BJ (cell line): Measurements from ENCODE around the gene LARP1B. TPM values are rescaled to one million over a fixed set of nuclear protein-coding genes. Genes with fewer than 3 reads are reported as not detected.
A peak's percentile ranks its signal among the peaks of the same experiment; 100 is the strongest.

Experiments used
- CTCF ChIA-PET: fragments of 350-600 bp; formaldehyde crosslinking; extraction: SDS; loops from one replicate; lab custom pipeline; 2021; ENCODE audit warnings: antibody characterized with exemption, inconsistent platforms; lab: Yijun Ruan, JAX
- POLR2A ChIA-PET: fragments of 300-600 bp; sonication (Branson Sonifier 250); formaldehyde crosslinking; extraction: SDS; loops from one replicate; lab custom pipeline; 2021; ENCODE audit warnings: antibody characterized with exemption; lab: Charles Lee
- DNase-seq: peaks from one replicate; pipeline ENCODE4 v3.0.0-alpha.2; 2011; ENCODE audit warnings: low read depth
- H3K27me3 ChIP-seq: 2 replicates; pipeline ENCODE4 v1.6.0; 2011; ENCODE audit warnings: low read length; ENCODE audit not compliant: control insufficient read depth, insufficient read depth
- H3K36me3 ChIP-seq: 2 replicates; pipeline ENCODE4 v1.5.1; 2011; ENCODE audit warnings: low read length; ENCODE audit not compliant: control insufficient read depth, insufficient read depth
- H3K4me3 ChIP-seq: 2 replicates; pipeline ENCODE4 v1.5.1; 2011; ENCODE audit warnings: low read depth, mild to moderate bottlenecking, control low read depth, low read length
- polyA plus RNA-seq: library from polyadenylated mRNA; depleted of rRNA; stranded (reverse); fragments of >200 nt; gene quantifications from 2 replicates; pipeline ENCODE4 v1.2.3, GENCODE V29; 2011
- TF ChIP-seq, protein P1 (sequence below): IDR thresholded peaks from 2 replicates; pipeline ENCODE4 v1.5.1; 2011; ENCODE audit warnings: low read depth, mild to moderate bottlenecking, control low read depth, inconsistent platforms, low read length, moderate library complexity; ENCODE audit not compliant: insufficient read depth

LARP1B gene
- polyA plus RNA-seq, 1 experiment: 4.5 TPM

DNA sequence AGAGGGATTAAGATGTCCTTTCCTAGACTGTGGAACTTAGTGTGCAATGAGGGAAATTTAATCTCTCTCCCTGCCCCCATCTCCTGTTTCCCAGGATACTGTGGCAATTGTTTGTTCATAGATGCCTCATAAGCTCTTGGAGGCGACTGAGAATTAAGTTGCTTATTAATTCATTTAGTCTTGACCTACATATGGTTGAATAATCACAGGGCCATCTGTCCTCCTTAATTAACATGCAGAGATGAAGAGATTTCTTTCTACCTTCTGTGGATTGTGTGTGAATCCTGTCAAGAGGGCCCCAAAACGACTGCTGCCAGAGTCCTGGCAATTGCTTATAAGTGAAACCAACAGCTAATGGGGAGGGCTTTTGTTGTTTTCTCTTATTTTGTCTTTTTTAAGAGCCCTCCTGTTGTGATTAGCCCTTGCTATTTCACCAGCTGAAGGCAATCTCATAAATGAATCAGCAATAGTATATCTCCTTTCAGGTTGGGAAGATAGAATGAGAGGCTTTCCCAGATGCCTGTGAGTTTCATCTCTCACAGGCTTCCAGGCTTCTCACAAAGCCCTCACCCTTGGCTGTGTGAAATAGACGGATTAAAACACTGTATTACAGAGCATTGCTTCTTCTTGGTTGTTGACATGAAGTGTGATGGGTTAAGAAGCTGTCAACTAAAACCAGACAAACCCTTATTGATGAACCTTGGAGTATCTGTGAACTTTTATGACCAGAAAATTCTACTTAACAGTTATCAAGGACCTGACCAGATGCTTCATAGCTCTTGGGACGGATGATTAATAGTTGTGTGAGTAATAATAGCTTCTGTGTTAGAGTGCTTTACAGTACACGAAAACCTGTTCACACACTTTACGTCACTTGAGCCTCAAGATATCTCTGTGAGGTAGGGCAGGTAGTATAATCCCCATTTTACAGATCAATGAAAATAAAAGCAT, 168.0 kb downstream of the LARP1B start:
- no peak for DNase-seq
- Histone ChIP-seq H3K36me3 (no peaks in the 10 kb centered on the region), H3K27me3 (no peaks in the 10 kb centered on the region), H3K4me3 (no peak overlapping the region)
- CTCF ChIA-PET: interaction anchor here (1.6 to 1.8 kb wide), 2 partner anchors 37 to 43 kb away, joined by 3 to 4 read pairs; no protein-coding TSS in a partner anchor
- POLR2A ChIA-PET: interaction anchor here (0.6 to 0.7 kb wide), 2 partner anchors 324 to 522 kb away, joined by 3 to 5 read pairs; no protein-coding TSS in a partner anchor
- TF ChIP-seq, protein P1, sequence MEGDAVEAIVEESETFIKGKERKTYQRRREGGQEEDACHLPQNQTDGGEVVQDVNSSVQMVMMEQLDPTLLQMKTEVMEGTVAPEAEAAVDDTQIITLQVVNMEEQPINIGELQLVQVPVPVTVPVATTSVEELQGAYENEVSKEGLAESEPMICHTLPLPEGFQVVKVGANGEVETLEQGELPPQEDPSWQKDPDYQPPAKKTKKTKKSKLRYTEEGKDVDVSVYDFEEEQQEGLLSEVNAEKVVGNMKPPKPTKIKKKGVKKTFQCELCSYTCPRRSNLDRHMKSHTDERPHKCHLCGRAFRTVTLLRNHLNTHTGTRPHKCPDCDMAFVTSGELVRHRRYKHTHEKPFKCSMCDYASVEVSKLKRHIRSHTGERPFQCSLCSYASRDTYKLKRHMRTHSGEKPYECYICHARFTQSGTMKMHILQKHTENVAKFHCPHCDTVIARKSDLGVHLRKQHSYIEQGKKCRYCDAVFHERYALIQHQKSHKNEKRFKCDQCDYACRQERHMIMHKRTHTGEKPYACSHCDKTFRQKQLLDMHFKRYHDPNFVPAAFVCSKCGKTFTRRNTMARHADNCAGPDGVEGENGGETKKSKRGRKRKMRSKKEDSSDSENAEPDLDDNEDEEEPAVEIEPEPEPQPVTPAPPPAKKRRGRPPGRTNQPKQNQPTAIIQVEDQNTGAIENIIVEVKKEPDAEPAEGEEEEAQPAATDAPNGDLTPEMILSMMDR: no peak

DNA sequence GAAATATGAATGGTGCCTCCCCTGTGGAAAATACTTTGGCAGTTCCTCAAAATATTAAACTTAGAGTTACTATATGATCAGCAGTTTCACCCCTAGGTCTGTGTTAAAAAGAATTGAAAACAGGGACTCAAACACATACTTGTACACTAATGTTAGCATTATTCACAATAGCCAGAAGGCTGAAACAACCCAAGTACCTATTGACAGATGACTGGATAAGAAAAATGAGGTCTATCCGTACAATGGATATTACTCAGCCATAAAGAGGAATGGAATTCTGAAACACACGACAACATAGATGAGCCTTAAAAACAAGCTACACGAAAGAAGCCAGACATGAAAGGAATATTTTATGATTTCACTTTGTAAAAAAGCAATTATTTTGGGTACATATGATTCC, 171.6 kb downstream of the LARP1B start:
- ChIA-PET POLR2A (no interaction called here), CTCF (no interaction called here)
- TF ChIP-seq, protein P1: no peak
- no peak overlapping the region for H3K4me3 ChIP-seq
- no peaks in the 10 kb centered on the region for H3K27me3 ChIP-seq
- no peaks in the 10 kb centered on the region for H3K36me3 ChIP-seq
- no peak for DNase-seq

DNA sequence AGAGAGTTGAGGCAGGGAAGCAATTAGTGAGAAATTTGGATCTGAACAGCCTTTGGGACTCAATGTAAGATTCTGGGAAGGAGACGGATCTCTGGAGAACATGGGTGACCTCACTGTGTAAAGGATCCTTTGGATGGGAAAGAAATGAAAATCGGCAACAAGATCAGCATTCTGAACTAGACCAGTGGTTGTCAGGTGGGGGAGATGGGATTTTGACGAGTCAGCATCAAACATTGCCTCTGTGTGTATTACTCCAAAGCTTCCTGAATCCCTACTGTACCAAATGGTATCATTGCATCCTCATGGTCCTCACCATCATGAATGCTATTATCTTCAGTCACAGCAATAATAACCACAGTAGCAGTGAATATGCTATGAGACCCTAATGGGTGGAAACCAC, 173.7 kb downstream of the LARP1B start:
- Histone ChIP-seq H3K27me3 (no peaks in the 10 kb centered on the region), H3K4me3 (no peak overlapping the region), H3K36me3 (no peaks in the 10 kb centered on the region)
- DNase-seq: no peak
- ChIA-PET POLR2A (no interaction called here), CTCF (no interaction called here)
- TF ChIP-seq, protein P1: no peak

DNA sequence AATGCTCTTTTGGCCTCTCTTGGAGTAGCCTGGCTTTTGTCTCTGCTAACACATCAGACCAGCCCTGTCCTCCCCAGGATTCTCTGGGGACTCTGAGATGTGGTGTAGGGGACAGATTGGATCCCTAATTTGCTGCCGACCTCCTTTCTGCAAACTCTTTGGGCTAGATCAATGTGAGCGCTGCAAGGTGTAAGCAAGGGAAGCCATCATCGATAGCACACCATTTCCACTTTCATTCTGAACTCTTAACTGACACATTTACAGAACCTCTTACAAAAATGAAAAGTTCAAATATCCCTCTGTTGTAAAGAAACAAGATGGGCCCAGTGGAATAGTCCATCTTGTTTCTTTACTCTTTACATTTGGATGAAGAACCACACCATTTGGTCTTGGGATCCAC, 179.9 kb downstream of the LARP1B start:
- H3K27me3 ChIP-seq: no peaks in the 10 kb centered on the region
- H3K4me3 ChIP-seq: no peak overlapping the region
- POLR2A ChIA-PET: interaction anchor here (0.7 to 1.4 kb wide), 3 partner anchors 15 to 44 kb away, joined by 3 to 5 read pairs (median 4); no protein-coding TSS in a partner anchor
- DNase-seq: no peak
- H3K36me3 ChIP-seq: no peaks in the 10 kb centered on the region
- TF ChIP-seq, protein P1: no peak
- CTCF ChIA-PET: interaction anchor here (0.7 to 1.3 kb wide), 2 partner anchors 15 to 16 kb away, joined by 3 to 4 read pairs; no protein-coding TSS in a partner anchor

DNA sequence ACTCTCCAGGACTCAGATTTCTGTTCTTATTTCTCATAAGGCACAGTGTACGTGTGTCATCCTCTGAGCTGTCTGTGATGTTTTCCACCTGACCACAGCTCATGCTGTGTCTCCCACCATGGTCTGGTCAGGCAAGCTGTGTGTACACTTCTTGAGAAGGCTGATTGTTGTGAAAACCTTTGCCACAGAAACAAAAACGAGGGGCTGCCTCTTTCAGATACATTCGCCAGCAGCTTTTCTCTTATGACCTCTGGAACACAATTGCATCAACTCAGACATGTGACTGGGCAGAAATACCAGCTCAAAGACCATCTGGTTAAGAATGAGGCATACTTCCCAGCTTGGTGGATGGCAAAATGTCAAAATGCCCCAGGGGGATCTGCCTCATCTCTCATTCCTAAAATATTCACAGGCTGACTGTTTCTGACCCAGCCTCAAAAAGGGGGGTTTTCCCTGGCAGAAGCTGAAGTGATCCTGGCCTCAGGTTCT, 180.4 kb downstream of the LARP1B start:
- TF ChIP-seq, protein P1: no peak
- H3K36me3 ChIP-seq: no peaks in the 10 kb centered on the region
- no peak overlapping the region for H3K4me3 ChIP-seq
- POLR2A ChIA-PET: interaction anchor here (0.5 to 1.4 kb wide), 6 partner anchors 15 to 182 kb away, joined by 3 to 5 read pairs (median 3); no protein-coding TSS in a partner anchor
- no peaks in the 10 kb centered on the region for H3K27me3 ChIP-seq
- DNase-seq: peak; percentile 95
- CTCF ChIA-PET: interaction anchor here (0.7 kb wide), 1 partner anchor 15 kb away, joined by 3 read pairs; no protein-coding TSS in a partner anchor
